HG03558 (cell line): Measurements from ENCODE around the gene IQSEC2.

Source experiments
- ATAC-seq: cut with Tn5 transposase; IDR thresholded peaks from one replicate; pipeline ENCODE4 v1.9.1; 2021; ENCODE audit warnings: moderate number of reproducible peaks; ENCODE audit not compliant: unreplicated experiment; ENCODE audit errors: extremely low read depth

The IQSEC2 gene

DNA sequence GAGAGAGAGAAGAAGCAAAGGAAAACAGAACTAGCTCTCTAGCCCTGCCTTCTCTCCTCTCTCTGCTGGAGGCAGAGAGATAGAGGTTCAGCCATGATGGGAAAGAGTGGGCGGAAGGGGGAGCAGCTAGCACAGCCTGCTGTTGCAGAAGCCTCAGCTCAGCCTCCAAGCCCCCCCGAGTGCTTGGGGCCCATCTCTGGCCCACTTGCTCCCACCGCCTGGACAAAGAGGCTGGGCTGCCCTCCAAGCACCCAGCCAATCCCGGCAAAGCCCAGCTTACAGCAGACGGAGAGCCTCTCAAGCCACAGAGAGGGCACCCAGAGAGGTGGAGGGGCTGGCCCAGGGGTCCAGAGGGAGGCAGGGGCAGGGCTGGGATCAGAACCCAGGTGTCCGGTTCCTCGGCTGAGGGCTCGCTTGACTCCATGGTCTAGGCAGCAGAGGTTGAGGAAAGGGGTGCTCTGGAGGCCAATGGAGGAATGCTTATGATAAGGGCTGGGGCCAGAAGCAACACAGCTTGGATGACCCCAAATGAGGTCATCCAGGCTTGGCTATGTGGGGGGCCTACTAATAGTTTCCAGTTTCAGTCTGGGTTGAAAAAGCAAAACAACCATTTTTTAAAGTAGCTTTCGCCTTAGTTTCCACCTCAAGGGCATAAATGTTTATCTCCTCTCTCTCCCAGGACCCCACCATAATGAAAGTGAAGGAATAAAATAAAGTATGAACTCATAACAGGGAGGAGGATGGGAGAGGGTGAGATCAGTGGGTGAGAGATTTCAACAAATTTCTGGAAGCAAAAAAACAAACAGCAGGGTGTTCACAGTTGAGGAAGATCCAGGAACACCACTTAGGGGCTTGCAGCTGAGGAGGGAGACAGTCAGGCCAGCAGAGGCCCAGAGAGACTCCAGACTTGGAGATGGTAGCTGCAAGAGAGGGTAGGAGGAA lies 24.9 kb upstream of the IQSEC2 start:
- ATAC-seq = no peak

DNA sequence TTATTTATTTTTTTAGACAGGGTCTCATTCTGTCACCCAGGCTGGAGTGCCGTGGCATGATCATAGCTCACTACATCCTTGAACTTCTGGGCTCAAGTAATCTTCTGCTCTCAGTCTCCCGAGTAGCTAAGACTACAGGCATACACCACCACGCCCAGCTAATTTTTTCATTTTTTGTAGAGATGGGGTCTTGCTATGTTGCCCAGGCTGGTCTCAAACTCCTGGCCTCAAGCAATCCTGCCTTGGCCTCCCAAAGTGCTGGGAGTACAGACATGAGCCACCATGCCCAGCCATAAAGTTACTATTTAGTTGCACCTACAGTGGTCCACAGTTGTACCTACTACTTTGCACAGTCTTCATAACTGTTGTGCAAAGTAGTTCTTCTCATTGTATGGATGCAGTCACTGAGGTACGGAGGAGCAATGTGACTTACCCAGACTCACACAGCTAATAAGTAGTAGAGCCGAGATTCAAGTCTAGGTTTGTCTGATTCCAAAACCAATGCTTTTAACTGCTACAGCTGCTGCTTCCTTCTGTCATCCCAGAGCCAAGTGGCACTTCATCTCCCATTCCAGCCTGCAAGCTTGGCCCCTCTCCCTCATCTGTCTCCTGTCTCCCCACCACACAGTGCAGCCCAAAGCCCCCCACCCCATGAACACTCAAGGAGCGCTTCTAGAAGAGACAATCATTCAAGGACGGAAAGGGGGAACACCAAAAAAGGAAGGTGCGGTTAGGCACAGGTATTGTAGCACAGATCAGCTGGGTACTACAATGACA lies 24.0 kb upstream of the IQSEC2 start:
- ATAC-seq = no peak

DNA sequence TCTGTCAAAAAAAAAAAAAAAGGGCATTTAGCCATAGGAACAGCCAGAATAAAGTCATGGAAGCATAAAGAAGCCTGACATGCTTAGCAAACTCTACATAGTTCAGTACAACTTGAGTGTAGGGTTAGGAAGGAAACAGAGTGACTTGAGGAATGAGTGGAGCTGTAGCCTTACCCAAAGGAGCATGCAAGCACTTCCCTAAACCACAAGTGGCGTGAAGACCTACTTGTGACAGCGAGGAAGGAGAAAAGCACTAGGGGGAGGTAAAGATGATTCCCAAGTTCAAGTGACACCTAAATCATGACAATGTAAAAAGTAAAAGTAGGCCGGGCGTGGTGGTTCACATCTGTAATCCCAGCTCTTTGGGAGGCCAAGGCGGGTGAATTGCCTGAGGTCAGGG lies 21.8 kb upstream of the IQSEC2 start:
- ATAC-seq = no peak

DNA sequence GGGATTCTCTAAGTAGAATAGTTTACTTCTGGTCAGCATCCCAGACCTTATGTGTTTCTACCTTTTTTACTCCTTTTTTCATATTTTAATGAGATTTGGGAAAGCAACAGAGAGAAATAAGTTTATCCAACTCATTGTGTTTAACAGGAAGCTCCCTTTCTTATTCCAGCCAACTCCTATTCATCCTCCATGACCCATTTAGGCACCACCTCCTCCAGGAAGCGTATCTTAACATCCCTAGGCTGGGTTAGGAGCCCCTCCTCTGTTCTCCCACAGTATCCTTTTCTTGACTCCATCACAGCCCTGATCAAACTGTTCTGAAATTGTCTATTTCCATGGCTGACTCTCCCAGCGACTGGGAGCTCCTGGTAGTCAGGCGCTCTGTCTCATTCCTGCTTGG lies 18.8 kb upstream of the IQSEC2 start:
- ATAC-seq = no peak

DNA sequence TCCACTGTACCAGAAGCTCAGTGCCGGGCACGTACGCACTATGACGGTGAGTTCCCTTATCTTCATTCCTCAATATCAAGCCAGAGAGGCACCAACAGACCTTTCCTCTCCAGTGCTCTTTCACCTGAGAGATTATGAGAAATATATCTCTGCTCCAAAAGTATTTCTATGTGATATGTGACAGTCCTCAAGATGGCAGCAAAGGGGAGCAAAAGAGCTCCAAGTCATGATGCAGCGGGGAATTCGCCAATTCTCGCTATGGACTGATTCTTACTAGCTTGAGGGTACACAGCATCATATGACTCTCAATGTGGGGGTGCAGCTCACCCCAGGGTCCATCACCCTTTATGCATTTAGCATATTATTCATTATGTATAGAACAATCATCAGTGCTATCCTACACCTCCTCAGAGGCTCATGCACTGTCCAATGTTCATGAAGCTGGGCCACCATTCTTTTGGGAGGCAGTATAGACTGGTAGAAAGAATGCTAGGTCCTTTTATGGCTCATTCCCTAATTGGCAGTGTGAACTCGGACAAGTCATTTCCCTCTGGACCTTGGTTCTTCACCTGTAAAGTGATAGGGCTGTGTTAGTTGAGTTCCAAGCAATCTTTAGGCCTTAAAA lies 12.8 kb upstream of the IQSEC2 start:
- no peak for ATAC-seq

DNA sequence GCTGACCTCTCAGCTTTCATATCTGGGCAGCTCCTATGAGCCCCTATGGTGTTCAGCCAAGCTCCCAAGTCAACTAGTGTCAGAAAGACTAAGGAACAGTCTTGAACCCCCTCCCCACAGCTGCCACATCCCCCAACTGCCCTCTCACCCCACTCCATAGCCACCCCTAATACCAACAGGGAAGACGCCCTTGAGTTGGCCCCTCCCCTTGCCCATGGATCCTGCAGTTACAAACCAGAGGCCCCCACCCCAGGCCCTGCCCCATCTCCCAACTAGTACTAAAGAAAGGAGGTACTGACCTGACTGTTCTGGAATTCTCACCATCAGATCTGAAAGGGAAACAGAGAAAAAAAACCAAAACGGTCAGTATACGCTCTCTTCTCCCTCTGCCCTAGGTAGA lies 10.2 kb upstream of the IQSEC2 start:
- ATAC-seq = no peak

DNA sequence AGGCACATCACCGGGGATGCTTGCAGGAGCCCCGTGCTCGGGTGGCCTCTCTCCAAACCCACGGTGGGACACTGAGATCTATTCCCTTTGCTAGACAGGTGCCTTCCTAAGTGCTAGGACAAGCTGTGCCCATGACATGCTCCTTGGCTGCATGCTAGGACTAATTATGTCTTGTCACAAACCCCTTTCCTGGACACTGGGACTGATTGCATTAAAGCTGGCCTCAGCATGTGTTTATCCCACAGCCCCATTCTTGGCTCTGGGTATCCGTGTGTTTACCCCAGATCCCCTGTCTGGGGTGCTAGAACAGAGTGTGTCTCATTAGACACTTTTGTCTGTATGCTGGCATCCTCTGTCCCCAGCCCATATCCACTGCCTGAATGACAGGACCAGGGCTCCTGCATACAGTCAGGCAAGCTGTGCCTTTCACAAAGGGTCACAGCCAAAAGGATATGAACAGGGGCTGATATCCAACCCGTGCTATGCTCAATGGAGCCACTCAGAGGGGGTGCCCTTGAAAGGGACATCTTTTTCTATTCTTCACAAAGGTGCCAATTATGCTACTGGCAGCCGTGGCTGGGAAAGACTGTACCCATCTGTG lies 9.2 kb upstream of the IQSEC2 start:
- ATAC-seq = no peak

DNA sequence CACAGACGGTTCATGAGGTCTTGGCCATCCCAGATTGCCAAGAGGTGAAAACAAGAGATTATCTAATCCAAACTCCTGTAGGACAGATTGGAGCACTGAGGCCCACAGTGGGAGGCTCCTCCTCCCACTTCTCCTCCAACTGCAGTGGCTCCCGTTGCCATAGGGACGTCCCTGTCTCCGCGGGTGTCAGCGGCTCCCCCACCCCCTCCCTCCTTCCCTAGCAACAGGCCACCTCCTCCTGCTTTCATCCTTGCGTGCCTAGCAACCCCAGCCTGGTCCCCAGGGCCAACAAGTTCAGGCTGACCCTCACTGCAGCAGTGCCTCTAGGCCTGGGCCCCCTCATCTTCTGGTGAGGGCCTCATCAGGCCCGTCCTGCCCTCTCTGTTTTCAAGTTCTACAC lies 6.8 kb upstream of the IQSEC2 start:
- no peak for ATAC-seq

DNA sequence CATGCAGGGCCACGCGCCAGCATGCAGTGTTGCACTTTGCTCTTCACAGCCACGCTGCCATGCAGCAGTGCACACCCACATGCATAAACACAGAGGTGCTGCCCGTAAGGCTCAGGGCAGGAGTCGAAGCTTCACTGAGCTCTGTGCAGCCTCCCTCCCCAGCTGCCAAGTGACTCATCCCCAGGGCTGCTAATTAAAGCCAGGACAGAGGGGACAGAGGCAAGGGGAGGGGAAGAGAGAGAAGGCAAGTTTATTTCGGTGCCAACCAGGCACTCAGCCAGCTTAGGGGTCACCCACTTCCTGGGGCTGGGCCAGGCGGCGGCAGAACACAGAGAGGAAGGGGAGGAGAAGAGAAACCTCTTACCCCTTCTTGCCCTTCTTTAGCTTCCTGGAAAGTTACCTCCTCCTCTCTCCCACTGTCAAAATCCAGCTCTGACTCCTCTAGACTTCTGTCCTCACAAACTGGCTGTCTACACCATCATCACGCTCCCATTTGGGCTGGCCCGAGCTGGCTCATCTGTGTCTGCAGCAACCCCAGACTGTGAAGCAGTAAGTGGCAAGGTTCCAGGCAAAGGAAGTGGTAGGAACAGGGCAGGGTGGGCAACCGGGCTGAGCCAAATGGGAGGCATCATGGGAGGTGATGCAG lies 6.2 kb upstream of the IQSEC2 start:
- ATAC-seq = no peak

DNA sequence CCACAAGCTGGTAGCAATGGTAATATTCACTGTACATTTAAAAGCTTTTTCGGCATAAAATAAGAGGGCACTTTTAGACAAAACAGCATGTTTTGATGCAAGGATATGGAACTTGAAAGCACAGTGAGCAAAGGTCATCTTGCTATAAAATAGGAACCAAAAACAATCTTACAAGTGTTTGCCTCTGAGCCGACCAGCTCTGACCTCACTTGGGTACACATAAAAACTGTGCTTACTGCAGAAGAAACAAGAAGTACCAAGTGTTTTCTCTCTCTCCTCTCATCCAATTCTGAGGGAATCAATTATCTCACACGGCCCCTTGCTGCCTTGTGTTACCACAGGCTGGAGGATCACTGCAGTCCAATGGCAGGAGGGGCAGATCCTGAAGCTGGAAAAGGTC lies 4.8 kb upstream of the IQSEC2 start:
- no peak for ATAC-seq

DNA sequence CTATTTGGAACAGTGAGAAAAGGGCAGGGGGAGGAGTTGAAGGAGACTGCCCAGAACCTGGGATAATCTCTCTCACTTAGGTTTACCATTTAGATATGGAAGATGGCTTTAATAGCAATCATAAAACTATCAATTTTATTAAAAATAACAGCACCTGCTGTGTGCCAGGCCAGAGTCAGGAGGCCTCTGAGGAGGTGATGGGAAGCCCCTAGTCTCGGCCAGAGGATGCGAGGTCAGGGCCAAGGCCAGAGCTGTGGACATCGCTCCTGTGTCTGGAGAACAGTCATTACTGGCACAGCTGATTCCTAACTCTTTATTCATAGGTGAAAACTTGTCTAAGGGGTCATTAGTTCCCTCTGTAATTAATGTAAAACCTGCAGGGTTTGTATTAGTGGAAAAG lies 4.2 kb upstream of the IQSEC2 start:
- no peak for ATAC-seq

DNA sequence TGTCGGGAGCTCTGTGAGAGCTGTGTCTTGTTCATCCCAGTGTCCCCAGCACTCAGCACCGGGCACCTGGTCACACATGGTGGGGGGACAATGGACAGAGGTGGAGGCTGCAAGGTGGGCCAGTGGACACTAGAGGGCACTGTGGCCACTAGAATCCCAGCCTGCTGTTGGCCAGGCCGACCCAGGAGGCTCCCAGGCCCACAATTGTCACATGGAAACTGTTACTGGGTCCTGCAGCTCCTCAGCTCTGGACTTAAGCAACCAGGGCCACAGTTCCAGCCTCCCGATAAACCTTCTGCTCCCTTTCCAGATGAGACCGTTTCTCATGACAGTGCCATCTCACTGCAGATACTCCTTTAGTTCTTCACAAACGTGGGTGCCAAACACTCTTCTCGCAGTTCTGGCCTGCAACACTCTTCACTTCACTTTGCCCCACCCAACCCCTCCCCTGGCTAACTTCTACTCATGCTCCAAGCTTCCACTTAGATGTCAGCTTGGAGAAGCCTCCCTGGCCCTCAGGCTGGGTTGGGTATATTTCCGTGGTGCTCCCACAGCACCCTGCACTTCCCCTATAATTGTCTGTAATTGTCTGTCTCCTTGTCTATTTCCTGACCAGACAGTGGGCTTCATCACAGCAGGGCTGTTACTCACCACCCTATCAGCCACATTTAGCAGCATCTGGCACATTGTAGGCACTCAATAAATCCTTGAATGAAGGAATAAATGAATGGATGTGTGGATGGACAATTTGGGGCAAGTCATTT lies 3.5 kb upstream of the IQSEC2 start:
- no peak for ATAC-seq

DNA sequence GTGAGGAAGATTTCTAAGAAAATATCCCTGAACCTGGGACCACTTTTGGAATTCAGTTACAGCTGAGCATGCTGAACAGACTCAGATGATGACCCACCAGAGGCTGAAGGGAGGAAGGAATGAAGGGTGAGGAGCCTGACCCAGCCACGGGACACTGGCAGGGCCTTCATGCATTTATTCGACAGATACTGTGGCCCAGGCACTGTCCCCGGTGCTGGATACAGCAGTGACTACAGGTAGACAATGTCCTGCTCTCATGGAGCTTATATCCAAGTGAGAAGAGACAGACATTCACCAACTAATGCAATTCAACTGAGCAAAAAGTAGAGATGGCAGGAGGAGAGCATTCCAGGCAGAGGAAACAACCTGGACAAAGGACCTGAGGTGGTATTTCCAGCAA lies 2.2 kb upstream of the IQSEC2 start:
- no peak for ATAC-seq

DNA sequence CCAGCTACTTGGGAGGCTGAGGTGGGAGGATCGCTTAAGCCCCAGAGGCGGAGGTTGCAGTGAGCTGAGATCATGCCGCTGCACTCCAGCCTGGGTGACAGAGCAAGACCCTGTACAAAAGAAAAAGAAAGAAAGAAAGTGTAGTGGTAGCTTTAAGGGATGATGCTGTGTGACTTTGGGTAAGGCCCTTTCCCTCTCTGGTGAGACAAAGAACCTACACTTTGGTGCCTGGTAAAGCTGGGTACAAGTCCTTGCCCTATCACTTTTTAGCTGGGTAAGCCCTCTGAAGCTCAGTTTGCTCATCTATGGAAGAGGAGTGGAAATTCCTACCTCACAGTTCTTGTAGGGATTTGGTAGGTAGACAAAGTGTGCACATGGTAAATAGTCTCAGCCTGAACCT lies 1.7 kb upstream of the IQSEC2 start:
- ATAC-seq = no peak

DNA sequence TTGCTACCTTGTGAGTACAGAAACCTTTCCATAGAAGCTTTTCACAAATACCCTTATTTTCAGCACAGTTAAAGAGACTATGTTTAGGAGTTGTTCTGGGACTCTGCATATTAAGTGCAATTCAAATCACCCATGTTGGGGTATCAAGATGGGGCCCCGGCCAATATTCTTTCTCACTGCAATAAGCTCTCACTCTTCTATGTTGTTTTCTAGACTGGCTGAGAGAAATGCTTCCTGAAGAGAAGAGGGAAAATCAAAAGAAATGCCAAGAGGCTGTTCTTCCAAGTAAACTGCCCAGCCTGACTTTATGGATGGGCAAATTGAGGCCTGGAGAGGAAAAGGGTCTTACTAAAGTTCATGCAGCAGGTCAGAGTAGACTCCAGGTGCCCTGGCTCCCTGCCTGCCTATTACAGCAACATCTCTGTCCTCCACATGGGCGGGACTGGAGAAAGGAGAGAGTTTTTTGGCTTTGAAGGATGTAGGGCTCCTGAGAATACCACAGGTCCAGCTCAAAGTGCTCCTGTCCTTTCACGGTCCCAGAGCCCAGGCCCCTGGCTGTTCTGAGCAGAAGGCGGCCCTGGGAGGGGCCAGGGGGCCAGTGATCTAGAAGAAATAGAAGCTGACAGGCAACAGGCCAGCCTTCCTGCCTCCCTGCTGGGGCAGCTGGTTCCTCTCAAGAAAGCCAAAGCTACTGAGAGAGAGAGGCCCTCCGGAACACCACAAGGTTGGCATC lies 745 bp upstream of the IQSEC2 start:
- no peak for ATAC-seq

DNA sequence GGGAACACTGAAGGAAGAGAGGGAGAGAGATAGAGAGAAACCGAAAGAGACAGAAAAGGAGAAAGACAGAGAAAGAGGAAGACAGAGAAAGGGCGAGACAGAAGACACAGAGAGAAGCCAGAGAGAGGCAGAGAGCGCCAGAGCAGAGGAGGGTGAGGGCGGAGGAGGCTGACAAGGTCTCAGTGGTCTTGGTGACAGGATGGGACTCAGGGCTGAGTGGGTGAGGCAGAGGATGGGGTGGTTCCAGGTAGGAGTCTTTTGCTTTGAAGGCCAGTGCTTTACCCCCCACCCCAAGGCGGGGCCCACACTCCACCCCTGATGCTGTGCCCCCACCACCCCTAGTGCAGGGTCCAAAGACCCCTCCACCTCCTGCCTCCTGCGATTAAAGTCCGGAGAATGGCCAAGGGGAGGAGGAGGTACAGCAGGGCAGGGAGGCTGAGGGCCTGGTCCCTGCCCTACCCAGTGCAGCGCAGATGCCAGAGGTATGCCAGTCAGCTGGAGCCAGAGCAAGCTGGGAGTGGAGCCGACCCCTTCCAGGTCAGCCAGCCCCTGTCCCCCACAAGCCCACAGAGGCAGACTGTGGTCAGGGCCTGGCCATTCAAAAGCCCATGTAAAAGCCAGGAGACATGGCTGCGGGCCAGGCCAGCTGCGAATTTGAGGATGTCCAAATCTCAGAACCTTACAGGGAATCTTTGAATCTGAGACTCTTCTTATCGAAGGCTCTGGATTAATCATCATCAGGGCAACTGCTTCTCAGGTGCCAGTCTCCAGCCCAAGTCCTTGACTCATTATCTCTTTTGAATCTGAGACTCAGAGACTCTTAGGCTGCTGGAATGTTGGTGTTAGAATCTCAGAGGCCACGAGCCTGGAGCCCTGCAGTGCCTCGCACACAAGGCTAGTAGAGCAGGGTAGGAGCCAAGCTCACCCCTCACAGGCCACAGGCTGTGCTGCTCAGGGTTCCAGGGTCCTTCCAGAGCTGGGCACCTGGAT lies 758 bp downstream of the IQSEC2 start:
- ATAC-seq = no peak

DNA sequence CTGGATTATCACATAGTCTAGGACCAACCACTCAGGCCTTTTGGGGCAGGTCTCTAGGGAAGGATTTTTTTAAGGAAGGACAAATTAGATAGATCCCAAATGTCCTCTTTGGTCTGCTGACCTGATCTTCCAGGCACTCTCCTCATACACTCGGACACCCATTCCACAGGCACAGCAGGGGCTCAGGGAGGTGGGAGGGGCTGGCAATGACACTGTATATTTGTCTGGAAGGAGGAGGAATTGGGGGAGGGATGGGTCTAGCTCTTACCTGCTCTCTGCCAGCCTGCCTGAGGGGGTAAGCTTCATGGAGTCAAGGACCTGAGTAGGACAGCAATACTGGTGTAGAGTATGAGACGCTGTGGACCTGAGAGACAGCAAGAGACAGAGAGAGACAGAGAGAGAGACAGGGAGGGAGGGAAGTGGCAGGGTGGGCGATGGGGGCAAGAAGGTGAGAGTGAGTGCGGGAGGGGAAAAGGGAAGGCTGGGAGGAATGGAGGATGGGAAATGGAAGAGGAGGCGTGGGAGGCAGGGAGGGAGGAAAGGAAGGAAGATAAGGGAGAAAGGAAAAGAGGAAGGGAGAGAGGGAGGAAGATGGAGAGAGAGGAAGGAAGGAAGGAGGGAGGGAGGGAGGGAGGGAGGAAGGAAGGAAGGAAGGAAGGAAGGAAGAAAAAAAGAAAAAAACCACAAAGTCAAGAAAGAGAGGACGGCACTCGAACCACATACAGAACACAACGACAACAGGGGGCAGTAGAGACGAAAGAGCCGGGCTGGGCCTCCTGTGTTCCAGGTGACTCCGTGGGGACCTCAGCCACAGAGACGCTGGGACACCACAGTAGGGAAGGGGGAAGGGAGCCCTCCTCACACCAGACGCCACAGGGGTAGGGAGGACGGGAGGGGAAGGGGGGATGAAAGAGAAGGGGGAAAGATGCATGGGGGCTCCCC lies 1.8 kb downstream of the IQSEC2 start:
- ATAC-seq = no peak
